Keratinocyte (primary cell): Measurements from ENCODE around the gene CLEC2D. TPM values are rescaled to one million over a fixed set of nuclear protein-coding genes. Genes with fewer than 3 reads are reported as not detected.

ENCODE experiments used
- DNase-seq: peaks from one replicate; pipeline ENCODE4 v3.0.0-alpha.2; 2011; ENCODE audit warnings: low read depth, missing footprints, low spot score
- FAIRE-seq: peaks from 2 replicates; lab custom pipeline; 2011; peaks lifted over from hg19 to GRCh38; lab: Jason Lieb, UNC
- H2AFZ ChIP-seq: 2 replicates; pipeline ENCODE4 v1.6.0; 2012; ENCODE audit warnings: low read length, control low read depth, inconsistent platforms; ENCODE audit not compliant: control insufficient read depth
- H3K27ac ChIP-seq: 2 replicates; pipeline ENCODE4 v1.5.1; 2011; ENCODE audit warnings: low read length; ENCODE audit not compliant: control insufficient read depth, insufficient read depth
- H3K27me3 ChIP-seq: 3 replicates; pipeline ENCODE4 v1.6.0; 2011; ENCODE audit warnings: low read length; ENCODE audit not compliant: control insufficient read depth, insufficient read depth; ENCODE audit errors: extremely low read depth
- H3K36me3 ChIP-seq, 2 experiments: 2 replicates in 1 of 2; 3 replicates in 1 of 2; pipeline ENCODE4 v1.5.1; 2011; ENCODE audit warnings: low read length in 2 of 2, mild to moderate bottlenecking in 1 of 2; ENCODE audit not compliant: control insufficient read depth in 2 of 2, insufficient read depth in 2 of 2; ENCODE audit errors: extremely low read depth in 1 of 2
- H3K4me1 ChIP-seq: 3 replicates; pipeline ENCODE4 v1.5.1; 2011; ENCODE audit warnings: low read length; ENCODE audit not compliant: control insufficient read depth, insufficient read depth; ENCODE audit errors: extremely low read depth
- H3K4me2 ChIP-seq: 3 replicates; pipeline ENCODE4 v1.6.0; 2011; ENCODE audit warnings: low read depth, low read length; ENCODE audit not compliant: control insufficient read depth, insufficient read depth; ENCODE audit errors: extremely low read depth
- H3K4me3 ChIP-seq, 3 experiments: fragments of 200-600 bp in 1 of 3; sonication (generic) in 1 of 3; 2 replicates in 2 of 3; 3 replicates in 1 of 3; pipeline ENCODE4 v1.5.1; 2011 to 2016; ENCODE audit warnings: low read length in 3 of 3, mild to moderate bottlenecking in 3 of 3, control low read depth in 2 of 3, inconsistent platforms in 1 of 3, low read depth in 1 of 3, mixed read lengths in 1 of 3, mixed run types in 1 of 3, moderate library complexity in 1 of 3; ENCODE audit not compliant: control insufficient read depth in 2 of 3, insufficient read depth in 2 of 3; ENCODE audit errors: extremely low read depth in 1 of 3
- H3K79me2 ChIP-seq: 2 replicates; pipeline ENCODE4 v1.6.0; 2012; ENCODE audit warnings: low read length; ENCODE audit not compliant: control insufficient read depth, insufficient read depth
- H3K9ac ChIP-seq: 3 replicates; pipeline ENCODE4 v1.6.0; 2011; ENCODE audit warnings: low read length; ENCODE audit not compliant: control insufficient read depth, insufficient read depth; ENCODE audit errors: extremely low read depth
- H3K9me1 ChIP-seq: 3 replicates; pipeline ENCODE4 v1.6.0; 2011; ENCODE audit warnings: low read length; ENCODE audit not compliant: control insufficient read depth, insufficient read depth; ENCODE audit errors: extremely low read depth
- H3K9me3 ChIP-seq: 2 replicates; pipeline ENCODE4 v1.5.1; 2012; ENCODE audit warnings: low read depth, low read length; ENCODE audit not compliant: control insufficient read depth
- H4K20me1 ChIP-seq: 3 replicates; pipeline ENCODE4 v1.6.0; 2011; ENCODE audit warnings: low read length; ENCODE audit not compliant: control insufficient read depth, insufficient read depth; ENCODE audit errors: extremely low read depth
- EZH2 ChIP-seq: IDR thresholded peaks from one replicate; pipeline ENCODE4 v1.6.1; 2012; ENCODE audit warnings: inconsistent platforms, mild to moderate bottlenecking, low read length, moderate library complexity
- dilution Hi-C: fragments of 300-500 bp; cut with MboI; formaldehyde crosslinking; loops from one replicate; pipeline ENCODE4 v1.7.0; 2020; ENCODE audit warnings: low sequenced_read_pairs; ENCODE audit not compliant: extremely low pct_ligation_motif_present
- polyA plus RNA-seq, 5 experiments: library from polyadenylated mRNA; depleted of rRNA in 3 of 5; stranded (reverse) in 3 of 5; stranded (forward) in 1 of 5; unstranded in 1 of 5; fragments of >200 nt; gene quantifications; 1 replicate in 1 of 5; 2 replicates in 3 of 5; 3 replicates in 1 of 5; pipeline versions ENCODE4 v1.2.1 to v1.2.3, GENCODE V29; 2011 to 2012; ENCODE audit warnings: missing spikeins in 2 of 5, low read depth in 1 of 5, low replicate concordance in 1 of 5
- TF ChIP-seq, protein P1 (sequence below), 3 experiments: IDR thresholded peaks in 1 of 3; conservative IDR thresholded peaks in 1 of 3; optimal IDR thresholded peaks in 1 of 3; 2 replicates in 2 of 3; 3 replicates in 1 of 3; pipeline versions ENCODE3 to v1.5.1; 2011; ENCODE audit warnings: low read length in 3 of 3, mild to moderate bottlenecking in 3 of 3, moderate library complexity in 2 of 3, control low read depth in 1 of 3, inconsistent platforms in 1 of 3; ENCODE audit not compliant: insufficient read depth in 2 of 3; ENCODE audit errors: extremely low read depth in 1 of 3

CLEC2D gene
- polyA plus RNA-seq, 1 donor (not counting 4 experiments of a cell fraction or from before 2014, with no cell fraction given): 2.3 TPM

- no peaks in the 10 kb centered on the region for H3K36me3 ChIP-seq
- dilution Hi-C loops: no loop called here
- no peak for FAIRE-seq
- H3K27me3 ChIP-seq: no peaks in the 10 kb centered on the region
- peaks cover 7% of the 10 kb centered on the region for H3K4me1 ChIP-seq
- no peaks in the 10 kb centered on the region for H4K20me1 ChIP-seq
- no peak overlapping the region for H3K4me3 ChIP-seq
- no peak overlapping the region for H3K27ac ChIP-seq
- no peak for DNase-seq
- H3K79me2 ChIP-seq: no peaks in the 10 kb centered on the region
- H3K9me1 ChIP-seq: no peaks in the 10 kb centered on the region
- H3K9me3 ChIP-seq: no peaks in the 10 kb centered on the region
- H3K4me2 ChIP-seq: no peak overlapping the region
- no peak for TF ChIP-seq EZH2
- TF ChIP-seq, protein P1, sequence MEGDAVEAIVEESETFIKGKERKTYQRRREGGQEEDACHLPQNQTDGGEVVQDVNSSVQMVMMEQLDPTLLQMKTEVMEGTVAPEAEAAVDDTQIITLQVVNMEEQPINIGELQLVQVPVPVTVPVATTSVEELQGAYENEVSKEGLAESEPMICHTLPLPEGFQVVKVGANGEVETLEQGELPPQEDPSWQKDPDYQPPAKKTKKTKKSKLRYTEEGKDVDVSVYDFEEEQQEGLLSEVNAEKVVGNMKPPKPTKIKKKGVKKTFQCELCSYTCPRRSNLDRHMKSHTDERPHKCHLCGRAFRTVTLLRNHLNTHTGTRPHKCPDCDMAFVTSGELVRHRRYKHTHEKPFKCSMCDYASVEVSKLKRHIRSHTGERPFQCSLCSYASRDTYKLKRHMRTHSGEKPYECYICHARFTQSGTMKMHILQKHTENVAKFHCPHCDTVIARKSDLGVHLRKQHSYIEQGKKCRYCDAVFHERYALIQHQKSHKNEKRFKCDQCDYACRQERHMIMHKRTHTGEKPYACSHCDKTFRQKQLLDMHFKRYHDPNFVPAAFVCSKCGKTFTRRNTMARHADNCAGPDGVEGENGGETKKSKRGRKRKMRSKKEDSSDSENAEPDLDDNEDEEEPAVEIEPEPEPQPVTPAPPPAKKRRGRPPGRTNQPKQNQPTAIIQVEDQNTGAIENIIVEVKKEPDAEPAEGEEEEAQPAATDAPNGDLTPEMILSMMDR (optimal IDR thresholded peaks at IDR 0.05 in 1 of 3, IDR thresholded peaks at IDR 0.05 in 1 of 3, conservative IDR thresholded peaks at IDR 0.05 in 1 of 3; ENCODE audit: extremely low read depth in 1 of 3, insufficient read depth in 2 of 3, low read length in 3 of 3): no peak
- no peak overlapping the region for H3K9ac ChIP-seq
- no peak overlapping the region for H2AFZ ChIP-seq
These were observed 36.7 kb upstream of the CLEC2D start for GRCh38 chr12:9632766-9633165.

DNA sequence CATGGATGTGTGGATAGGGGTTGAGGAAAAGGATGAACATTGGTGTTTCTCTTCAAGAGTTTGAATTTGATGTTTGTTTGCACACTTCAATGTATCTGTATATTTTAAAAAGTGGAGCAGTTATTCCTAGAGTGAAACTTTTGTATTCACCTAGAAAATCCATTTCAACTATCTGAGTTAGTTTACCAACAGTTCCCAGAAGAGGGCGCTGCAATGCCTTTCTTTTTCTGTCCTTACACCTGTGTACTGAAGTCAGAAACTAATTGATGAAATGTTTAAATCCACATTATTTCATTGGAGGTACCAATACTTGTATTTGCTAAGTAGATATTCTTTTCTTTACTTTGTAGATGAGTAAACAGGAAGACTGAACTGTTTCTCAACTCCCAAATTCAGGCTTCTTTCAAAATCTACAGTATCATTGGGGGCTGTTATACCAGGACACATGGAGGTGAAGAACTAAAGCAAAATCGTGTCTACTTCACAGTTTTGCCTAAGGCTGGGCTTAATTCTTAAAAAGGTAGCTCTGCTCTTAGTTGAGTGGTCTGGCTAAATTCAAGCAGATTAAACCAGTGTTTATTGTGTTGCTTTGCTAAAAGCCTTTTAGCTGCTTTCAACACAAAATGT is 35.2 kb upstream of the CLEC2D start:
- dilution Hi-C loops: no loop called here

More for the DNA sequence above, 35.2 kb upstream of the CLEC2D start:
- H3K9me1 ChIP-seq: no peaks in the 10 kb centered on the region
- H3K4me2 ChIP-seq: no peak overlapping the region
- H3K4me3 ChIP-seq: no peak overlapping the region
- peaks cover 13% of the 10 kb centered on the region for H3K4me1 ChIP-seq
- no peaks in the 10 kb centered on the region for H3K27me3 ChIP-seq
- no peak overlapping the region for H2AFZ ChIP-seq
- DNase-seq: no peak
- FAIRE-seq: peak; percentile 86
- no peaks in the 10 kb centered on the region for H3K36me3 ChIP-seq
- TF ChIP-seq, protein P1 (optimal IDR thresholded peaks at IDR 0.05 in 1 of 3, IDR thresholded peaks at IDR 0.05 in 1 of 3, conservative IDR thresholded peaks at IDR 0.05 in 1 of 3; ENCODE audit: extremely low read depth in 1 of 3, insufficient read depth in 2 of 3, low read length in 3 of 3): peak in 2 of 3 experiments; percentile 58 to 62
- TF ChIP-seq EZH2: no peak
- H3K27ac ChIP-seq: no peak overlapping the region
- H3K9me3 ChIP-seq: no peaks in the 10 kb centered on the region
- no peak overlapping the region for H3K9ac ChIP-seq
- no peaks in the 10 kb centered on the region for H4K20me1 ChIP-seq
- no peaks in the 10 kb centered on the region for H3K79me2 ChIP-seq
